ENCODE measurements around the gene PHF11.
"Not testable (repeated sequence)": the region's sequence is repeated elsewhere in the genome, so short reads cannot be mapped to it uniquely, and the experiment has no call there.

PHF11 gene

DNA sequence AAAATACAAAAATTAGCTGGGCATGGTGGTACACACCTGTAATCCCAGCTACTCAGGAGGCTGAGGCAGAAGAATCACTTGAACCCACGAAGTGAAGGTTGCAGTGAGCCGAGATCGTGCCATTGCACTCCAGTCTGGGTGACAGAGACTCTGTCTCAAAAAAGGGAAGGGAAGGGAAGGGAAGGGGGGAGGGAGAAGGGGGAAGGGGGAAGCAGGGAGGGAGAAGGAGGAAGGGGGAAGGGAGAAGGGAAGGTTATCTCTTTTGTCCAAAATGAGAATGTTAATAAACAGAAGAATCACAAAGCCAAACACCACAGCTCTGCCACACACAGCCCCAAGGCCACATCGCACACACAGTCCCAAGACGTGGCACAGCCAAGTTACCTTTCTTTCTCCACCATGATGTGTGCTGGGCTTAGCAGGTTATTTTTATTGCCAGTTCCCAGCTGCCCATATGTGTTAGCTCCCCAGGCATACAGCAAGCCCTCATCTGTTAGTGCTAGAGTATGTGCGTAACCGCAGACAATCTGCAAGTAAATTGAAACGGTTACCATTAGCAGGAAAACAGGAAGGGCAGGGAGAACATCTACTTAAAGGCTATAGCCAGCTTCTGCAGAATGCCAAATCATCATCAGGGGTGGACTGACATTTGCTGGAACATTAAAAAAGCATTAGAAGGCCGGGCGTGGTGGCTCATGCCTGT, 55.3 kb downstream of the PHF11 start:
- DNase-seq, result no peak

GRCh38 chr13:49553888-49554287, 58.1 kb downstream of the PHF11 start:
- no peak for DNase-seq

- no peak for DNase-seq
Measured at GRCh38 chr13:49554387-49554786, 58.6 kb downstream of the PHF11 start.

GRCh38 chr13:49559006-49559405, 63.3 kb downstream of the PHF11 start:
- no peak for DNase-seq

DNA sequence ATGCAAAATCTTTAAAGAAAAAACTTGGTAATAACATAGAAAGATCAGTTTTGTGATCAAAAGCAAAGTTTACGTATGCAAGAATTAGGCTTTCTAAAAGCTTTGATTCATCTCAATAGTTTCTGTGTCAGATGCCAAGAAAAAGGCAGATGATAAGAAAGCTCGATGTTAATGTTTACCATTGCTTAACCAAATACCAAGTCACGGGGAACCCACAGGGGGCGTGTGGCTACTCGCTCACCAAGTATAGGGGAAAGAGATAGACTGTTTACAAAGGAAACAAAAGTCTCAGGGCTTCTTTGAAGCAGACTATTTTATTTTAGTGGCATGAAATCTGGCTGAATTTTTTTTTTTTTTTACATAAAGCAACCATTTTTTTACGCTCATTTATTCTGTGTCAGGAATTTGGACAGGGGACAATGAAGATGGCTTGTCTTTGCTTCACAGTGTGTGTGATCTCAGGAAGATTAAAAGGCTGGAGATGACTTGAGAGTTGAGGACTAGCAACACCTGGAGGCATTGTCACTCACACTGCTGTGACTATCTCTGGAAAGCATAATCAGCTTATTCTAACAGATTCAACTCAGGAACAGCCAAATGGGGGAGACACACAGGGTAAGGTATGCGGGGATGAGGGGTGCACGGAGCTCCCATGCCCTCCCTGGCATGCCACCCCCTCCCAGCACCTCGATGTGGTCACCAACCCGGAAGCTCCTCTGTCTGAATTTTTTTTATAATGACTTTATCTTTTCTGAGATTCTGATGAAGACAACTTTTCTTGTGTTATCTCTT, 64.7 kb downstream of the PHF11 start:
- DNase-seq, result no peak

GRCh38 chr13:49561062-49561410, 65.3 kb downstream of the PHF11 start:
- DNase-seq, result no peak

GRCh38 chr13:49563516-49563915, 67.8 kb downstream of the PHF11 start:
- no peak for DNase-seq

GRCh38 chr13:49565461-49565860, 69.7 kb downstream of the PHF11 start:
- not testable (repeated sequence) for DNase-seq

GRCh38 chr13:49566461-49566860, 70.7 kb downstream of the PHF11 start:
- no peak for DNase-seq

GRCh38 chr13:49567491-49567890, 71.7 kb downstream of the PHF11 start:
- no peak for DNase-seq

- no peak for DNase-seq
Measured at GRCh38 chr13:49569993-49570689, 74.4 kb downstream of the PHF11 start.

DNA sequence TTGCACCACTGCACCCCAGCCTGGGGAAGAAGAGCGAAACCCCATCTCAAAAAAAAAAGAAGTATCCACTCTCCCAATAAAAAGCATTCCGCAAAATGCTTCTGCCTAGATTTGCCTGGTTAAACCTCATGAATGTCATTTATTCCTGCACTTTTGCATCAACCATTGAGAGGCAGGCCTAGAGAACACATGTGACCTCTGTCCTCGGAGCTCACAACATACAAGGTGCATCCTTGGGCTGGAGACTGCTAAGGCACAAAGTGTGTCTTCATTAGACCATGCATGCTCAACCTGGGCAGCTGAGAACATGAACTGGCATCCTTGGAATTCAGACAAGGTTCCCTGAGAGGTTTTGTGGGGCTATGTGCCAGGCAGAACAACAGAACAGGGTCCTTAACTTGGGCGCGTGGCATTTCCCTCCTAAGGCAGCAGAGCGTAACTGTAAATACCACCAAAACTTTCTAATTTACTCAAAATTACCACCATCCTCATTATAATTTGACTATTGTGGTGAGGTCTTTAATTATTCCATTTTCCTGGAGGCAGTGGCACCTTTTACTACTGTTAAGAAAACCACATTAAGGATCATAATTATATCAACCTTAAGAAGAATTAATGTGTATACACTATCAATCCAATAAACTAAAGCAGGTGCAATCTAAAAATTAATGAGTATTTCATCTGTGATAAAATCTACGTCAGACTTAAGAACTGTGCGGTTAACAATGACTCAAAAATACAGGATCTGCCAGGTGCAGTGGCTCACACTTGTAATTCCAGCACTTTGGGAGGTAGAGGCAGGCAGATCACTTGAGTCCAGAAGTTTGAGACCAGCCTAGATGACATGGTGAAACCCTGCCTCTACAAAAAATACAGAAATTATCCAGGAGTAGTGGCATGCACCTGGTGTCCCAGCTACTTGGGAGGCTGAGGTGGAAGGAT, 75.8 kb downstream of the PHF11 start:
- DNase-seq, result no peak

Data from activated T-cell treated with anti-CD3 and anti-CD28 coated beads, Interleukin-2, amount 50 U/mL, for 48 hours (primary cell).